Measurements from ENCODE around the gene XPO5.

DNA sequence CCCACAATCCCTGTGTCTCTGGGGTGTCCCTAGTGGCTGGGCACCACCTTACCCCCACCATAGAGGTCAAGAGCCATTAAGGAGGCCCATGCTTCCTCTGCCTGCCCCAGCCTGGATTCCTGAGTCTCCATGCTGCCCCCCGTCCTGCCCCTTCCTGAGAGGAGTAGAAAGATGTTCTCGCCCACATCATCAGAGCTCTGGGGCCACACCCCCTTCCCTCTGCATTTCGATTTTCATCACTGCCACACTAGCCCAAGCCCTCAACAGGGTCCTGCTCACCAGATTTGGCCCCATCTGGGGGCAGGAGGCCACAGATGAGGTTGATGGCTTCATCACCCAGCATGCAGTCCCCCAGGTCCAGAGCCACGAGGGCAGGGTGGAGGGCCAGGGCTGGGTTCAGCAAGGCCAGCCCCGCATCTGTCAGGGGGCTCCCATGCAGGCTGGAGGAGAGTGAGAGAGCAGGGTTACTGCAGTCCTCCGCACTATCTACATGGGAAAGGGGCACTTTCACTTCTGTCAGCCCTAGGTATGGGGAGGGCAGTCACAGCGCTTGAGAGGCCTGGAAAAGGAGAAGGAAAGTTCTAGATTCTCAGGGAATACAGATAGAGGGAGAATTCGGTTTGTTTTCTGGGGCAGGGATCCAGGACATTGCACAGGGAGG, 67.2 kb downstream of the XPO5 start:
- no peak for TF ChIP-seq POLR2A (IDR thresholded peaks at IDR 0.05)
- TF ChIP-seq, protein P1, sequence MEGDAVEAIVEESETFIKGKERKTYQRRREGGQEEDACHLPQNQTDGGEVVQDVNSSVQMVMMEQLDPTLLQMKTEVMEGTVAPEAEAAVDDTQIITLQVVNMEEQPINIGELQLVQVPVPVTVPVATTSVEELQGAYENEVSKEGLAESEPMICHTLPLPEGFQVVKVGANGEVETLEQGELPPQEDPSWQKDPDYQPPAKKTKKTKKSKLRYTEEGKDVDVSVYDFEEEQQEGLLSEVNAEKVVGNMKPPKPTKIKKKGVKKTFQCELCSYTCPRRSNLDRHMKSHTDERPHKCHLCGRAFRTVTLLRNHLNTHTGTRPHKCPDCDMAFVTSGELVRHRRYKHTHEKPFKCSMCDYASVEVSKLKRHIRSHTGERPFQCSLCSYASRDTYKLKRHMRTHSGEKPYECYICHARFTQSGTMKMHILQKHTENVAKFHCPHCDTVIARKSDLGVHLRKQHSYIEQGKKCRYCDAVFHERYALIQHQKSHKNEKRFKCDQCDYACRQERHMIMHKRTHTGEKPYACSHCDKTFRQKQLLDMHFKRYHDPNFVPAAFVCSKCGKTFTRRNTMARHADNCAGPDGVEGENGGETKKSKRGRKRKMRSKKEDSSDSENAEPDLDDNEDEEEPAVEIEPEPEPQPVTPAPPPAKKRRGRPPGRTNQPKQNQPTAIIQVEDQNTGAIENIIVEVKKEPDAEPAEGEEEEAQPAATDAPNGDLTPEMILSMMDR (IDR thresholded peaks at IDR 0.05), result no peak
